Endothelial cell (in vitro differentiated cells): ENCODE results near the gene GALNT18. TPM values are rescaled to one million over a fixed set of nuclear protein-coding genes. Genes with fewer than 3 reads are reported as not detected.
"Not testable (repeated sequence)": the region's sequence is repeated elsewhere in the genome, so short reads cannot be mapped to it uniquely, and the experiment has no call there.

Source experiments
- DNase-seq: peaks from one replicate; pipeline ENCODE4 v3.0.0; 2021; ENCODE audit warnings: low spot score
- H3K27ac Mint-ChIP-seq: one replicate; pipeline ENCODE4 v1.8.0; 2021; ENCODE audit warnings: mixed read lengths, inconsistent platforms; ENCODE audit not compliant: unreplicated experiment
- H3K27me3 Mint-ChIP-seq: one replicate; pipeline ENCODE4 v1.8.0; 2021; ENCODE audit warnings: mild to moderate bottlenecking, moderate library complexity, mixed read lengths, inconsistent platforms; ENCODE audit not compliant: unreplicated experiment
- H3K36me3 Mint-ChIP-seq: one replicate; pipeline ENCODE4 v1.8.0; 2021; ENCODE audit warnings: mild to moderate bottlenecking, low read depth, mixed read lengths, inconsistent platforms; ENCODE audit not compliant: unreplicated experiment
- H3K4me1 Mint-ChIP-seq: one replicate; pipeline ENCODE4 v1.8.0; 2021; ENCODE audit warnings: mild to moderate bottlenecking, mixed read lengths, inconsistent platforms; ENCODE audit not compliant: unreplicated experiment
- H3K4me3 Mint-ChIP-seq: one replicate; pipeline ENCODE4 v1.8.0; 2021; ENCODE audit warnings: mild to moderate bottlenecking, mixed read lengths, inconsistent platforms; ENCODE audit not compliant: unreplicated experiment
- H3K9me3 Mint-ChIP-seq: one replicate; pipeline ENCODE4 v1.8.0; 2021; ENCODE audit warnings: mixed read lengths, inconsistent platforms; ENCODE audit not compliant: unreplicated experiment
- total RNA-seq: library from RNA; stranded (reverse); fragmentation: NEBNext Ultra II Directional; extraction: Animal tissue kit (Norgen Biotek cat#: 25700); gene quantifications from one replicate; pipeline ENCODE4 v1.2.1, GENCODE V29; 2021; ENCODE audit not compliant: unreplicated experiment
- TF ChIP-seq, protein P1 (sequence below): fragments of 200-600 bp; sonication (generic); IDR thresholded peaks from one replicate; pipeline ENCODE4 v1.5.0; 2021; ENCODE audit warnings: antibody characterized with exemption; ENCODE audit not compliant: unreplicated experiment

Gene GALNT18
- total RNA-seq, 1 donor from 2014 or later = 87.6 TPM

DNA sequence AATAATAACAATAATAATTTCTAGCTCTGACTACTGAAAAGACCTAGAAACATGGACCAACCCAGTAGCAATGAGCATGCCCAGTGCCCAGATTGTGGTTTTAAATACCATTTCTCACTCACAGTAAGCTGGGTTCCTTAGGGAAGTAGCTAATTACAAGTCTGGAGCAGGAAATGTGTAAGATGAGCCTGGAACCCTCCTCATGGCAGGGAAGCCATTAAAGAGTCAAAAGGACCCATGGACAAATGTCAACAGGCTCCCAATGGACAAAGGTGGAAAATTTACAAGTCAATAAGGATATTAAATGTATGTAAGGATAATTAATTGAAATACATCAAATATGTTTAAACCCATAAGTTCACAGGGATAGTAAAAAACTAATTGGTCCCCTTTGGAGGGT is 258.1 kb downstream of the GALNT18 start:
- H3K36me3 Mint-ChIP-seq = peaks cover 30% of the 10 kb centered on the region
- H3K4me1 Mint-ChIP-seq = peaks cover 7% of the 10 kb centered on the region
- no peaks in the 10 kb centered on the region for H3K9me3 Mint-ChIP-seq
- no peak overlapping the region for H3K4me3 Mint-ChIP-seq
- no peak for DNase-seq
- no peak overlapping the region for H3K27ac Mint-ChIP-seq
- TF ChIP-seq, protein P1, sequence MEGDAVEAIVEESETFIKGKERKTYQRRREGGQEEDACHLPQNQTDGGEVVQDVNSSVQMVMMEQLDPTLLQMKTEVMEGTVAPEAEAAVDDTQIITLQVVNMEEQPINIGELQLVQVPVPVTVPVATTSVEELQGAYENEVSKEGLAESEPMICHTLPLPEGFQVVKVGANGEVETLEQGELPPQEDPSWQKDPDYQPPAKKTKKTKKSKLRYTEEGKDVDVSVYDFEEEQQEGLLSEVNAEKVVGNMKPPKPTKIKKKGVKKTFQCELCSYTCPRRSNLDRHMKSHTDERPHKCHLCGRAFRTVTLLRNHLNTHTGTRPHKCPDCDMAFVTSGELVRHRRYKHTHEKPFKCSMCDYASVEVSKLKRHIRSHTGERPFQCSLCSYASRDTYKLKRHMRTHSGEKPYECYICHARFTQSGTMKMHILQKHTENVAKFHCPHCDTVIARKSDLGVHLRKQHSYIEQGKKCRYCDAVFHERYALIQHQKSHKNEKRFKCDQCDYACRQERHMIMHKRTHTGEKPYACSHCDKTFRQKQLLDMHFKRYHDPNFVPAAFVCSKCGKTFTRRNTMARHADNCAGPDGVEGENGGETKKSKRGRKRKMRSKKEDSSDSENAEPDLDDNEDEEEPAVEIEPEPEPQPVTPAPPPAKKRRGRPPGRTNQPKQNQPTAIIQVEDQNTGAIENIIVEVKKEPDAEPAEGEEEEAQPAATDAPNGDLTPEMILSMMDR = no peak
- H3K27me3 Mint-ChIP-seq = peaks cover 3% of the 10 kb centered on the region

DNA sequence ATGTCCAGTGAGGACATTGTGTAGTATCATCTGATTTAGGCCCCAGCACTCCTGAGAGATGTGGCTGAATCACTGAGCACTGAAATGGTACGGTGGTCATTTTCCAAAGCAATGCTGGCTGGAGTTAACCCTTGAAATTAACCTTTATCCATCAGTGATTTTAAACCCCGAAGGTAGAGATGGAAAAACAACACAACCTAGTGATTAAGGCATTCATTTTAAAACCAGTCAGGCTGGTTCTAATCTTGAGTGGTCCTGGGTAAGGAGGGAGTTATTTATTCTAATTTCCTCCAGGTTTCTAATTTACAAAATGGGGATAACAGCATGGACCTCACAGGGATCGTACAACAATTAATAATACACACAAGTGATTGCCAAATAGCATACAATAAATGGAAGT is 262.2 kb downstream of the GALNT18 start:
- Mint-ChIP-seq H3K4me3 (peak overlapping the region; percentile 52), H3K27me3 (peaks cover 3% of the 10 kb centered on the region), H3K36me3 (peaks cover 20% of the 10 kb centered on the region), H3K4me1 (peaks cover 7% of the 10 kb centered on the region), H3K9me3 (no peaks in the 10 kb centered on the region), H3K27ac (peak overlapping the region; percentile 26)
- TF ChIP-seq, protein P1 = no peak
- DNase-seq = no peak

DNA sequence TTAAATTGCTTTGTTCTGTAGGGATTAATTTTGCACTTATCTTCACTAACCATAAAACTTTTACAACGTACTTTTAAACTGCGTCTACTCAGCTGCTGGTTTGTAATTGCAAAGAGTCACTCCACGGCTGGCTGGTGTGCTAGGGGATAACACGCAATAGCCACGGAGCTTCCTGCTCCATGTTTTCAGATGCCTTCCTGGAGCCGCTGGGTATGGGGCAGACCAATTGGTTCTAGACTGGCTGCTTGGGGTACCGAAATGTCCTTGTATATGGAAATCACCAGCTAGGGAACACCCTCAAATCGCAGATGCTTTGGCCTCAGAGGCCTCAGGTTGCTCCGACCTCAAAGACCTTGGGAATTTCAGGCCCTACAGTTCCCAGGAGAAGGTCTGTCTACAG is 265.0 kb downstream of the GALNT18 start:
- peaks cover 23% of the 10 kb centered on the region for H3K36me3 Mint-ChIP-seq
- DNase-seq = no peak
- H3K9me3 Mint-ChIP-seq = no peaks in the 10 kb centered on the region
- H3K27ac Mint-ChIP-seq = no peak overlapping the region
- H3K4me1 Mint-ChIP-seq = peaks cover 7% of the 10 kb centered on the region
- no peak overlapping the region for H3K4me3 Mint-ChIP-seq
- TF ChIP-seq, protein P1 = no peak
- H3K27me3 Mint-ChIP-seq = peaks cover 3% of the 10 kb centered on the region

DNA sequence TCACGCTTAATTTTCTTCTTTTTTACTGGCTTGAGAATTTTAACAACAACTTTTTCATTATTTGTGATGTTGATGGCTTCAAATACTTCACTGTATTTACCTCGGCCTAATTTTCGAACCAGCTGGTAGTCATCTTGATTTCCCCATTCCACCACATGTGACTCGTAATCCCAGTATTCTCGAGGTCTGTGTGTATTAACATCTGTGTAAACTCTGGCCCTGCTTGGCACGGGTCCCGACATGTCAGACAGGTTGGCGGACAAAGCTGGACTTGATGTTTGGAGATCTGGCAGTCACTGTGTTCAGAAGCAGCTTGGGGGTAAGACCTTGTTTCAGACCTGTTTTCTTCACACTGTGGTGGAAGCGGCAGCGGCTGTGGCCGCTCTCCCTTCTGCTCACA is 268.9 kb downstream of the GALNT18 start, which contains the start of gene CSNK2A3:
Gene CSNK2A3, minus strand, starts transcription at position 373 of the 400 bp plus-strand sequence. Its CDS starts 131 bp downstream, at position 242.
- not testable (repeated sequence) for DNase-seq, H3K4me1 Mint-ChIP-seq, H3K4me3 Mint-ChIP-seq, H3K27me3 Mint-ChIP-seq, H3K9me3 Mint-ChIP-seq, H3K27ac Mint-ChIP-seq
- peaks cover 22% of the 10 kb centered on the region for H3K36me3 Mint-ChIP-seq

DNA sequence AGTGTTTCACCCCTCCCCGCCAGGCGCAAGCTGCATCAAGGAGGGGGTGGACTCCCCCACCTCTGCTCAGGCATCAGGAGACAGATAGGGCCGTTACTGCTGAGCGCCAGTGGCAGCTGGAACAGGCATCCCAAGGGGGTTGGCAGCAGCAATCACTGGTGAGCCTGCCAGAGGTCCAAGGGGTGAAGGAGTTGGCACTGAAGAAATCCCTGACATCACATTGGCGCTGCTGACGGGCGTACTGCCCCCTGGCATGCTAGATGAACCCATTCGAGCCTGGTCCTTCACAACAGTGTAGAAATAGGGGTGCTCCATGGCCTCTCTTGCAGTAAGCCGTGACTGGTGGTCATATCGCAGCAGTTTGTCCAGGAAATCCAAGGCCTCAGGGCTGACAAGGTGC is 270.0 kb downstream of the GALNT18 start:
- not testable (repeated sequence) for DNase-seq, H3K4me1 Mint-ChIP-seq, H3K27me3 Mint-ChIP-seq, H3K9me3 Mint-ChIP-seq, H3K4me3 Mint-ChIP-seq, H3K27ac Mint-ChIP-seq
- H3K36me3 Mint-ChIP-seq = peaks cover 17% of the 10 kb centered on the region

GRCh38 chr11:11351042-11351586 is 270.7 kb downstream of the GALNT18 start:
- TF ChIP-seq, protein P1 = no peak
- Mint-ChIP-seq H3K36me3 (peaks cover 17% of the 10 kb centered on the region), H3K27me3 (peaks cover 1% of the 10 kb centered on the region), H3K4me3 (no peak overlapping the region), H3K27ac (no peak overlapping the region), H3K9me3 (no peaks in the 10 kb centered on the region), H3K4me1 (peaks cover 6% of the 10 kb centered on the region)
- no peak for DNase-seq
